ENCODE measurements around the gene HIF1A.

GRCh38 chr14:61737915-61738314, 42.6 kb downstream of the HIF1A start:
- TF ChIP-seq CTCF (IDR thresholded peaks at IDR 0.05) (no peak), ZFX (IDR thresholded peaks at IDR 0.05; ENCODE audit: borderline replicate concordance) (no peak)

Data from 22Rv1 (cell line).